NCI-H510A treated with DMSO at 0.1 percent for 48 hours (cell line): ENCODE data around the gene MEGF6.

Source experiments
- DNase-seq: peaks from one replicate; lab custom pipeline; 2025; lab: John Stamatoyannopoulos, UW

MEGF6 gene

DNA sequence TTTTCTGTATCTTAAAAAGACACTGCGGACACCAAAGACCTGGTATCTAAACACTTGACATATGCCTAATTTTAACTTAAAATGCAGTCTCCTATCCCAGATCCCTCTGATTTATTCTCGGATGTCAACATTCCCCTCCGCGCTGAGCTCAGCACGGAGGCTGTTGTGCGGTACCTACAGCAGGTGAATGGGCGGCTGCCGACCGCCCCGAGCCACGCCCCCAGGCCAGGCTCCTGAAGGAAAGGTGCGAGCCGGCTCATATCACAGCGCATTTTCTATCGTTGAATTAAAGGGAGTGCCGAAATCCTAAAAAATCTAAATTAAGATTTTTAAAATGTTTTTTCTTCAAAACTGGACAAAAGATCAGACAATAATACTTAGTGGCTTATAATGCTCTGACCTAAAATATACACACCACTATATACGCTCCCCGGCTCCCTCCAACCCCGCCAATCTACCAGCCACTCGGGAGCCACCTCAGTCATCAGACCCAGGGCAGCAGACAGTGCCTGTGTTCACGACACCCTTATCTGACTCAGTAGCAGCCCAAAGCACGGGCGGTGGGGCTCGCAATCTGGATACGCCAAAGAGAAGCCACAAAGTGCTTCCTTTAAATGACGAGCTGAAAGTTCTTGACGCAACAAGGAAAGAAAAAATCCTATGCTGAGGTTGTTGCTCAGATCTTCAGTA lies 34.5 kb upstream of the MEGF6 start:
- DNase-seq: no peak

DNA sequence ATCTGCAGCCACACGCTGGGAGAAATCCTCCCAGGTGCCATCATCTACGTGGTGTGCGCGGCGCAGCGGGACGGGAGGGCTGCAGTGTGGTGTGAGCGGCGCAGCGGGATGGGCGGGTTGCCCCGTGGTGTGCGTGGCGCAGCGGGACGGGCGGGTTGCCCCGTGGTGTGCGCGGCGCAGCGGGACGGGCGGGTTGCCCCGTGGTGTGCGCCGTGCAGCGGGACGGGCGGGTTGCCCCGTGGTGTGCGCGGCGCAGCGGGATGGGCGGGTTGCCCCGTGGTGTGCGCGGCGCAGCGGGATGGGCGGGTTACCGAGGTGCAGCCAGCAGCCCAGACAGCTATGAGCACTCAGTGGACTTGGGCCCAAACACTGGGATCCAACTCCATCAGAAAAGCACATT lies 33.9 kb upstream of the MEGF6 start:
- DNase-seq: no peak

DNA sequence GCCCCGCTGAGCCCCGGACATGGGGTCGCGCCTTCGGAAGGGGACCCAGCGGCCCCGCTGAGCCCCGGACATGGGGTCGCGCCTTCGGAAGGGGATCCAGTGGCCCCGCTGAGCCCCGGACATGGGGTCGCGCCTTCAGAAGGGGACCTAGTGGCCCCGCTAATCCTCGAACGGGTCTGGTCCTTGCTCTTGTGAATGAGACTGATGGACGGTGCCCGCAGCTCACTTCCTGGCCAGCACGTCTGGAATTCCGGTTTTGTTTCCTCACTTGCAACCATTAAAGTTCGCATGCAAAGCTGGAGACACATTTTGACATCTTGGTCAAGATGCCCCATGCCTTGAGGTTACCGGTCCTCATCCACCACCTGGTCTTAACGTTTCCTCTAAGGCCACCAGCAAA lies 33.0 kb upstream of the MEGF6 start:
- no peak for DNase-seq

GRCh38 chr1:3642919-3643675 lies 31.8 kb upstream of the MEGF6 start:
- no peak for DNase-seq

DNA sequence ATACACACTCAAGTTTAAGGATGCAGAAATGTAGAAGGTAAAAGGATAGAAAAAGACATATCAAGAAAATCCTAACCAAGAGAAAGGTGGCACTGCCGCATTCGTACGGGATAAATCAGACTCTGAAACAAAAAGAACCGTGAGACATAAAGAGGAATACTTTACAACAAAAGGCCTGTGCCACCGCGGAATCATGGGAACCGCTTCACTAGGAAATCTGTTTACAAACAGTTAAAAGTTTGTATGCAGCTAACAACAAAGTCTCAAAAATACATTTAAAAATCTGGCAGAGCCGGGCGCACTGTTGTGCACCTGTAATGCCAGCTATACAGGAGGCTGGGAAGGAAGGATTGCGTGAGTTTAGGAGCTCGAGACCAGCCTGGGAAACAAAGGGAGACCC lies 30.5 kb upstream of the MEGF6 start:
- DNase-seq: no peak

DNA sequence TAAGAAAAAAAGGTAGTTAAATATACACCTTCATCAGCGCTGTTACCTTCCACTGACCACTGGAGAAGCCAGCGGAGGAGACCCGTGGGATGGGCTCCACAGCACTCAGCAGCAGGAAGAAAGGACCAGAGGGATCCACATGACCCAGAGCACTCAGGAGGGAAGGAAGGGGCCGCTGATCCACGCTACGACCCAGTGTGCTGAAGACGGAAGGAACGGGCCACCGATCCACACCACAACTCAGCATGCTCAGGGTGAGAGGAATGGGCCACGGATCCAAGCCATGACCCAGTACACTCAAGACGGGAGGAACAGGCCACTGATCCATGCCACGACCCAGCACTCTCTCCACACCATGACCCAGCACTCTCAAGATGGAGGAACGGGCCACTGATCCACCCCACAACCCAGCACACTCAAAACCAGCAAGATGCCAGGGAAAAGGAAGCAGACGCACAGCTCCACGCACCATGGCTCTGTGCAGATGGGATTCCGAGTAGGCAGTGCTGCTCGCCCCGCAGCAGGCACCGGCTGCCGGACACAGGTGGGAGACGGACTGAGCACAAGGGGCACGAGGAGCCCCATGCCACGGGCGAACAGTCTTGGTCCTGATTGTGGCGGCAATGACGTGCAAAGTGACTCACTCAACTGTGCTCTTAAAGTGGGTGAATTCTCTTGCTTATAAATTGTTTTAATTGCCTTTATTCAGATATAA lies 29.9 kb upstream of the MEGF6 start:
- DNase-seq: no peak

DNA sequence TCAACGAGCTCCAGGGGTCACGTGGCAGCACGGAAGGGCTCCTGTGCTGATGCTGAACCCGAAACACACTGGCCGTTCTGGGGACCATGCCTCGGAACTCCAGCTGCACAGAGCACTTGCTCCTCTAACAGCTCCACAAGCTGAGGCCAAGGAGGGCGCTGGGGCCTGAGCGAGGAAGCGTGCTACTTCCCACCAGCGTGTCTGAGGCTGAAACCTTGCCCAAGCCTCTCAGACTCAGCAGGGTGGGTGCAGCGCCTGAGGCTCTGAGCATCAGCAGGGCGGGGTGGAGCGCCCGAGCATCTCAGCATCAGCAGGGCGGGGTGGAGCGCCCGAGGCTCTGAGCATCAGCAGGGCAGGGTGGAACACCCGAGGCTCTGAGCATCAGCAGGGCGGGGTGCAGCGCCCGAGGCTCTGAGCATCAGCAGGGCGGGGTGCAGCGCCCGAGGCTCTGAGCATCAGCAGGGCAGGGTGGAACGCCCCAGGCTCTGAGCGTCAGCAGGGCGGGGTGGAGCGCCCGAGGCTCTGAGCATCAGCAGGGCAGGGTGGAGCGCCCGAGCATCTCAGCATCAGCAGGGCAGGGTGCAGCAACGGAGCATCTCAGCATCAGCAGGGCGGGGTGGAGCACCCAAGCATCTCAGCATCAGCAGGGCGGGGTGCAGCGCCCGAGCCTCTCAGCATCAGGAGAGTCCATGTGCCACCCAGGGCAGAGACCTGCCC lies 29.0 kb upstream of the MEGF6 start:
- no peak for DNase-seq

DNA sequence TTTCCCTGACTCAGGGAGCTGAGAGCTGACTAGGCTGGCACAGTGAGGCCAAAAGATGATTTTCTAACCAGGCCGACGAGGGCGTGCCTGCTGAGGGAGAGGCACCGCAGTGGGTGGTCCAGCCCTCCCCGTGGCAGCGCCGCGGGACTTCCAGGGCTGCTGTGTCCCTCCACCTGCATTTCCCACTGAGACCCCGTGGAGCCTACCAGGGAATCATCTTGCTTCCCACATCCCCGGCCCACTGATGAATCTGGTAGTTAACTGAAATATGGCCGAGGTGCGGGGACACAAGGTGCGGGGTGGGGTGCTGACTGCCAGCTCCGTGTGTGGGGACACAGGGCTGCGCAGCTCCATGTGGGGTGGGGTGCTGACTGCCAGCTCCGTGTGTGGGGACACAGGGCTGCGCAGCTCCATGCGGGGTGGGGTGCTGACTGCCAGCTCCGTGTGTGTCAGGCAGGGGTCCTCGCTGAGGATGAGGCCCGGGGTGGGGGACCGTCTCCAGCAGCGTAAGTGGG lies 28.1 kb upstream of the MEGF6 start:
- DNase-seq: no peak

DNA sequence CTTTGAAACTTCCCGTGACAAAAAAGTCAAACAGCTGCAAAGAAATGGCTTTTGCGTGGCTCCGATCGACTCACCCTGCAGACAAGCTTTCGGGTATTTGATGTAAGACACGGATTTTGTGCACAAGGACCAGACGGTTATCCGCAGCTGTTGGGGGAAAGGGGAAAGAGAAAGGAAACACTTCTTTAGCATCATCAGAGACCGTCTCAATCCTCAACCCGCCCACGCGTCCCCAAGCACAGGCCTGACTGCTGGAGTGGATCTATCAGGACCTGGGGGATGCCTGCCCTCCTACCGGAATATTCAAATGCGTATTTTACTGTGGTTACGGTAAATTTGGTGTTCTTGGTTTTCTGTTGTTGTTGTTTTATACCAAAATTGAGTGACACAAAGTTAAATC lies 27.4 kb upstream of the MEGF6 start:
- no peak for DNase-seq

GRCh38 chr1:3638027-3638426 lies 26.7 kb upstream of the MEGF6 start:
- no peak for DNase-seq

- no peak for DNase-seq
Observed at GRCh38 chr1:3636531-3636930, 25.2 kb upstream of the MEGF6 start.

GRCh38 chr1:3636080-3636479 lies 24.8 kb upstream of the MEGF6 start:
- DNase-seq: no peak

DNA sequence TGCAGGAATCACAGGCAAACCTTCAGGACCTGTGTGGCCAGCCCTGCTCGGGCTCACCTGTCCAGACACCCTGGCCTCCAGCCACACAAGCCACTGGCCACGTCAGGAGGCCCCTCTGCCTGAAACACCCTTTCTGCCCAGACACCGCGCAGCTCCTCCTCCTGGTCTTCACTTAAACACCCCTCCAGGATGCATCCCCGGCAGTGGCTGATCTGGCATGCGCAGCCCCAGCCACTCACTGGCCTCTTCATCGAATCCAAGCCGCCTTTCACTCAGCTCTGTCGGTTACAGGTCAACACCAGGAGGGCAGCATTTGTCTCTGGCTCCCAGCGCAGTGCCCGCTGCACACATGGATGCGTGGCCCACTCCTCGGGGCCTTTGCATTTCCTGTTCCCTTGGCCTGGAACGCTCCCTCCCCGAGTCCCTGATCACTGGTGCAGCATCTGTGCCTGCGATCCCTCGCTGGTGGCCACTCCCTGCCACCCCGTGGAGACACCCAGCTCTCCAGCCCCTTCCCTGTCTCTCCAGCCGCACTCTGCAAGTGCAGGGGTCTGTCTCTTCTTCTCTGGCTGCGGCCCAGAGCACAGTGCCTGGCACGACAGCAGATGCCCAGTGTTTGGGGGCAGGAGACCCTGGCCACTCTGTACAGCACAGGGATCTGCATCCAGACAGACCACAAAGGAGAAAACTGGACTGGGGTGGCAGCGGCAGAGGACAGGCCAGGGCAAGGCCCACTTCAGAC lies 22.9 kb upstream of the MEGF6 start:
- DNase-seq: no peak

- no peak for DNase-seq
Observed at GRCh38 chr1:3633344-3634058, 22.2 kb upstream of the MEGF6 start.

DNA sequence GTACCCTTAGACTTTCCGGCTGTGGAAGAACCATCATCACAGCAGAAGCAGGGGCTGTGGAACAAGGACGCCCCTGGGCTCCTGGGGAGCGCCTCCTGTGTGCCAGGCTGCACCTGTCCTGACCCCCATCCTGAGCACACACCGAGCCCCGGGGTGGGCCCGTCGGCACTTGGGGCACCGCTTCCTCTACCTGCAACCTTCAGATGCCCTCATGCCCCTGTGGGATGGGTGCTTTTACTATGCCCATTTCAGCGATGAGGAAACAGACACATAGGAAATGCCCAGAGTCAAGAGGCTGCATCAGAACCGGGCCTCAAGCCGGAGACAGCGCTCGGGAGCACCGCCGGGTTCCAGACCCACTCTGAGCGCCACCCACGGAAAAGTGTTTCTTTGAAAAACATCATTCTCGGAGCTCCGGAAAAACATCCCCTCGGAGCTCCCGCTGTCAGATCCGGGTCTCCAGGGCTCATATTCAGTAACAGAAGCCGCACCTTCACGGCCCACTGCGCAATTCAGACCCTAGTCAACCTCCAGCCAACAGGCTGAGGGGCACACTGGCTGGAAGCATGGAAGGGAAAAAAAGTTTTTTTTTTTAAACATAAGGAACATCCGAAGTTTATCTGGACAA lies 21.5 kb upstream of the MEGF6 start:
- DNase-seq: no peak

DNA sequence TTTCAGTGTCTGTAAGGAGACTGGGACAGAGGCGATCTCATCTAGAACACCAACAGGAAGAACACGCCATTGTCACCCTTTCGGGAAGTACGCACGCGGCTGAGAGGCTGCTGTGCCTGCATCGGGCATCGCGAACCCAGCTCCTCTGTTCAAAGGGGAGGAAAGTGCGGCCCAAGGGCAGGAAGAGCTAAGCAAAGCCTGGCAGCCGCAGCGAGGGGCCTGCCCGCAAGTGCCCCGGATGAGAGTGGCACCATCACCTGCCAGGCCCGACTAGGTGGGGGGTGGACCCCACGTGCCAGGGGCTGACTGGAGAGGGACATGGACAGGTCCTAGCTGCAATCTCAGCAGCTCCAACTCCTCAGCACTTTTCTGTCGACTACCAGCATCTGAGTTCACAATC lies 21.0 kb upstream of the MEGF6 start:
- no peak for DNase-seq

DNA sequence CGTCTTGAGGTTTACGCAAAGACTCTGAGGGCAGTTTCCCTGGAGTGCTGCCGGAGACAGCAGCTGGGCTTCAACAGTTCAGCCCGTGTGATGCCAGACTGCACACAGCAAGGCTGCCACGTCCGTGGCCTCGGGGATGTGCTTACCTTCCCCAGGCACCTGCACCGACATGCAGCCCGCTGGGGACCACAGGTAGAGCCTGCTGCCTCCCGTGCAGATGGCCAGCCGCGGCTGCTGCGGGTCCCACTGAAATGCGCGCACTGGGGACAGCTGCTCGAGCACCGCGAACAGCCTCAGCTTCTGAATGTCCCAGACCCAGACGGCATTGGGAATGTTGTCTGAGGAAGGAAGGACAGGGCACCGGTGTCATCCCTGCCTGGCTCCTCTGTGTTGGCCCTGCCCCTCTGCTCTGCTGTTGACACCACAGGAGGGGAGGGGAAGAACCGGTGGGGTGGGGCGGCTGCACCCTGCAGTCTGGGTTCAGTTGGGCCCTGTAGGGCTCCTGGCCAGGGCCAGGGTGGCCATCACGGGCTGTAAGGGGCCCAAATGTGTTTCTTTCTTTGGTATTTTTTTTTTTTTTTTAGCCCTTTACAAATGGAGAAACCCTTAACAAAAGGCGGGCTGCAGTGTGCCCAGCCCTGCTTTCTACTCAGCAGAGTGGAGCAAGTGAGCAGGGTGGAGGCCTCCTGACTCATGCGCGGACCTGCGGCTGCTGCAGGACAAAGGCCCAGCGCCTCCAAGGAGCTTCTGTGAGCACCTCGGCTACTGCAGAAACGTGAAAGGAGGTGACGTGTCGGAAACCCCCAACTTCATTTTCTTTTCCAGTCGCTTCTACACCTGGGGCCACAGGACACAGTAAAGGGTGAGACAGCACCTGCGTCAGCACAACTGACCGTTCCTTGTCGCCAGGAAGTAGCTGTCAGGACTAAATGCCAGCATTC lies 20.3 kb upstream of the MEGF6 start:
- DNase-seq: no peak

DNA sequence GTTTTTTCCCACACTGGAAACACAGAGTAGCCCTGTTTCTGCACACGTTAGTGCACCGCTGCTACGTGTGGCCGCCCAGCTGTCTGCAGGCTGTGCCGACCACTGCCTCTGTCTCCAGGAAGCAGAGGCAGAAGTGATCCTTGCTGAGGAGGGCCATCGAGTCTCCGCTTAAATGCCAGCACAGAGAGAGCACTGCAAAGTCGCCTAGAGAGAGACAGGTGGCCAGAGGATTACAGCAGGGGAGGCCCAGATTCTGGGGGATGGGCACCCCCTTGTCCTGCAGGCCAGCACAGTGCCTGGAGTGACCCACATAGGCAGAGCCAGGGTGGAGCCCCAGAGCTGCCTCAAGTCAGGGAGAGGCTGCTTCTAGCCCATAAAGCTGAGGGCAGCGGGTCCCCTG lies 19.6 kb upstream of the MEGF6 start:
- no peak for DNase-seq

GRCh38 chr1:3630161-3630611 lies 18.9 kb upstream of the MEGF6 start:
- no peak for DNase-seq
